ENCODE results near the gene ITPR2.

Gene ITPR2

GRCh38 chr12:26821212-26821701 lies 11.7 kb downstream of the ITPR2 start:
- Mint-ChIP-seq H3K27me3 (no peaks in the 10 kb centered on the region), H3K27ac (peak overlapping the region; percentile 38), H3K4me3 (no peak overlapping the region), H3K4me1 (peaks cover 22% of the 10 kb centered on the region), H3K36me3 (peaks cover 6% of the 10 kb centered on the region), H3K9me3 (no peaks in the 10 kb centered on the region)
- ATAC-seq (ENCODE audit: low read depth) = no peak
- no peak for DNase-seq (ENCODE audit: low spot score in 2 of 2)

DNA sequence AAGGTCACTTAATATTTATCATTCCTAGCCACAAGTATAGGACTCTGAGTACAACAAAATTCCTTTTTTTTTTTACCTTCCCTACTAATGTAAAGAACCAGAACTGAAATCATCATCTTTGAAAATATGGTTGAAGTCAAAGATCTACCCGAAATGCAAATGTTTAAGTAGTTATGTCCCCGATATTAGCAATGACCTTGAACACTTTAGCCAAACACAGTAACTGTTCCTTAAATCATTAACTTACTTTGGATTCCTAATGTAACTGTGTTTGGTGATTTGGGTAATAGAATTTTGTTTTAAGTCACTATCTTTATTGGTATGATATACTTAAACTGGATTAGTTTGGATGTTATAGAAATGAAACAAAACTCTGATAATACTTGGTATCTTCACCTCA lies 14.4 kb downstream of the ITPR2 start:
- ATAC-seq (ENCODE audit: low read depth) (no peak), DNase-seq (ENCODE audit: low spot score in 2 of 2) (no peak)
- Mint-ChIP-seq H3K27me3 (no peaks in the 10 kb centered on the region), H3K27ac (peak overlapping the region; percentile 97), H3K4me3 (no peak overlapping the region), H3K4me1 (peaks cover 20% of the 10 kb centered on the region), H3K36me3 (peaks cover 4% of the 10 kb centered on the region), H3K9me3 (no peaks in the 10 kb centered on the region)

GRCh38 chr12:26818201-26818600 lies 14.8 kb downstream of the ITPR2 start:
- ATAC-seq (ENCODE audit: low read depth) (no peak), DNase-seq (ENCODE audit: low spot score in 2 of 2) (no peak)
- Mint-ChIP-seq H3K36me3 (peaks cover 6% of the 10 kb centered on the region), H3K27me3 (no peaks in the 10 kb centered on the region), H3K9me3 (no peaks in the 10 kb centered on the region), H3K27ac (peak overlapping the region; percentile 97), H3K4me1 (peaks cover 20% of the 10 kb centered on the region), H3K4me3 (no peak overlapping the region)

- peaks cover 19% of the 10 kb centered on the region for H3K4me1 Mint-ChIP-seq
- ATAC-seq (ENCODE audit: low read depth) (peak; percentile 92), DNase-seq (ENCODE audit: low spot score in 2 of 2) (peak in 1 of 2 donors; percentile 14)
- peaks cover 8% of the 10 kb centered on the region for H3K36me3 Mint-ChIP-seq
- H3K27ac Mint-ChIP-seq = peak overlapping the region; percentile 97
- H3K4me3 Mint-ChIP-seq = peak overlapping the region; percentile 62
- H3K9me3 Mint-ChIP-seq = no peaks in the 10 kb centered on the region
- H3K27me3 Mint-ChIP-seq = no peaks in the 10 kb centered on the region
These were observed 15.8 kb downstream of the ITPR2 start for GRCh38 chr12:26817183-26817591.

DNA sequence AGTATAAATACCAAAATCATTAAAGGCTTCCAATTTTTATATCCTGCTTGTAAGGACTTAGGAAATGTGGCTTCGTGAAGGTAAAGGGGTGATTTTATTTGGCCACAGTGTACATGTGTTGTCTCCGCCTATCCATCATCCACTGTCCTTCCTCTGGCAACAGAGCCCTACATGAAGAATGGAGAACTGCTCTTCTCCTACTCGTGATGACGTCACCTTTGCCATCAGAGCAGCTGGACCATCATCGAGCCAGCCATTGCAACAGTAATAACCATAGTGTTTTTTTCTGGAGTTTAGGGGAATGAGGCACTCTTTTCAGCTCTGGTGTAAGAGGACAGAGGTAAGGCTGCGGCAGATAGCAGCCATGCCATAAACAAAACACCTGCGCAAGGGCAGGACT lies 19.2 kb downstream of the ITPR2 start:
- DNase-seq (ENCODE audit: low spot score in 2 of 2) = no peak
- no peaks in the 10 kb centered on the region for H3K9me3 Mint-ChIP-seq
- no peak for ATAC-seq (ENCODE audit: low read depth)
- no peak overlapping the region for H3K27ac Mint-ChIP-seq
- peaks cover 20% of the 10 kb centered on the region for H3K4me1 Mint-ChIP-seq
- no peaks in the 10 kb centered on the region for H3K27me3 Mint-ChIP-seq
- H3K4me3 Mint-ChIP-seq = no peak overlapping the region
- H3K36me3 Mint-ChIP-seq = peaks cover 10% of the 10 kb centered on the region

- H3K36me3 Mint-ChIP-seq = peaks cover 9% of the 10 kb centered on the region
- DNase-seq (ENCODE audit: low spot score in 2 of 2) = no peak
- no peak overlapping the region for H3K27ac Mint-ChIP-seq
- H3K27me3 Mint-ChIP-seq = no peaks in the 10 kb centered on the region
- no peaks in the 10 kb centered on the region for H3K9me3 Mint-ChIP-seq
- H3K4me3 Mint-ChIP-seq = no peak overlapping the region
- peaks cover 16% of the 10 kb centered on the region for H3K4me1 Mint-ChIP-seq
- no peak for ATAC-seq (ENCODE audit: low read depth)
These were observed 22.7 kb downstream of the ITPR2 start for GRCh38 chr12:26810330-26810729.

- Mint-ChIP-seq H3K36me3 (peaks cover 9% of the 10 kb centered on the region), H3K27ac (no peak overlapping the region), H3K4me1 (peaks cover 17% of the 10 kb centered on the region), H3K4me3 (no peak overlapping the region), H3K27me3 (no peaks in the 10 kb centered on the region), H3K9me3 (no peaks in the 10 kb centered on the region)
- ATAC-seq (ENCODE audit: low read depth) (no peak), DNase-seq (ENCODE audit: low spot score in 2 of 2) (no peak)
These were observed 23.2 kb downstream of the ITPR2 start for GRCh38 chr12:26809611-26810285.

DNA sequence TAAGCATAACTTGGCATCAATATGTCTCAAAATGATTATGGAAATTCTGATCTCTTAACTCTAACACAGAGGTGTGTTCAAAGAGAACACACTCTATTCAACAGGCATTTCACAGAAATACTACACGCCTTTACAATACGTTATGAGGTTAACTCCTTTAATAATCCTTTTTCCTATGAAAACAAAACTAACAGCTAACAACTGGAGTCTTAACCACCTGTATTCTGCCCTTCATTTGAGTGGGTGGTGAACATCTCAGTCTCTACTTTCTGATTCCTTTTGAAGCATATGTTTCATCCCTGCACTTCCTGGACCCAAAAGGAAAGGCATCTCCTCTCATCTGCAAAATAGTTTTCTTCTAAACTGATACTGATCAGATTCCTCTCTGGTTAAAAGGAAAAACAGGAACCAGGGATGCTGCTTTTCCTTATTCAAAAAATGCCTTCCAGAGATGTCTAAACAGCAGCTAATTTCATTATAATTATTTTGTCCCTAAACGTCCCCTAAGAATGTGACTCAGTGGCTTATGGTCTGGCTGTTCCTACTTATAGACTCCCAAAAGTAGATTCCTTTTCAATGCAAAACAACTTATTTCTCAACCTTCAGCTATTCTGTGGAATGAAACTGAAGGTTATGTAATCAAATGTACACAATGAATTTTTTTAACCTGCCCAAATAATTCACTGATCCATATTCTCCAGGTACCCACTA lies 24.1 kb downstream of the ITPR2 start:
- Mint-ChIP-seq H3K9me3 (no peaks in the 10 kb centered on the region), H3K27ac (no peak overlapping the region), H3K4me1 (peaks cover 17% of the 10 kb centered on the region), H3K27me3 (no peaks in the 10 kb centered on the region), H3K36me3 (peaks cover 9% of the 10 kb centered on the region), H3K4me3 (no peak overlapping the region)
- DNase-seq (ENCODE audit: low spot score in 2 of 2) (no peak), ATAC-seq (ENCODE audit: low read depth) (no peak)

DNA sequence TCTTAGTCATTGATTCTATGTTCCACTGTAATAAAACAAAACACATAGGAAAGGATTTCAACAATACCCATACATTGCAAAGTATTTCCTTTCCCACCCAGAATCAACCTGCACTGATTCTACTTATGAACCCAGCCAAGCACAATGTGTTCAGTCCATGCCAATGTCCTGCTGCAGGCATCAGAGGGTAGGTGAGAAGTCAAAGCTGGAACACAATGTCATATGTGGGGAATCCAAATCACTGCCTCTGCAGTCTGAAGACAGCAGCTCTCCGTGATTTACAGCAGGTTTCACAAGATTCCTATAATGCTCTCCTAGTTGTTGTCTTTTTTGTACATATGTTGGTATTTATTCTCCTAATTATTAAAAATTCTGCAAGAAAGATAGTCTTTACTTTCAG lies 25.7 kb downstream of the ITPR2 start:
- DNase-seq (ENCODE audit: low spot score in 2 of 2) (no peak), ATAC-seq (ENCODE audit: low read depth) (no peak)
- peaks cover 5% of the 10 kb centered on the region for H3K36me3 Mint-ChIP-seq
- H3K4me3 Mint-ChIP-seq = no peak overlapping the region
- peaks cover 22% of the 10 kb centered on the region for H3K4me1 Mint-ChIP-seq
- no peaks in the 10 kb centered on the region for H3K27me3 Mint-ChIP-seq
- no peak overlapping the region for H3K27ac Mint-ChIP-seq
- H3K9me3 Mint-ChIP-seq = no peaks in the 10 kb centered on the region

GRCh38 chr12:26806556-26806955 lies 26.4 kb downstream of the ITPR2 start:
- Mint-ChIP-seq H3K4me1 (peaks cover 22% of the 10 kb centered on the region), H3K36me3 (peaks cover 5% of the 10 kb centered on the region), H3K4me3 (no peak overlapping the region), H3K27ac (no peak overlapping the region), H3K27me3 (no peaks in the 10 kb centered on the region), H3K9me3 (no peaks in the 10 kb centered on the region)
- ATAC-seq (ENCODE audit: low read depth) (no peak), DNase-seq (ENCODE audit: low spot score in 2 of 2) (no peak)

GRCh38 chr12:26805401-26805971 lies 27.5 kb downstream of the ITPR2 start:
- Mint-ChIP-seq H3K27ac (no peak overlapping the region), H3K4me1 (peaks cover 24% of the 10 kb centered on the region), H3K27me3 (no peaks in the 10 kb centered on the region), H3K9me3 (no peaks in the 10 kb centered on the region), H3K4me3 (no peak overlapping the region), H3K36me3 (peaks cover 10% of the 10 kb centered on the region)
- DNase-seq (ENCODE audit: low spot score in 2 of 2) (no peak), ATAC-seq (ENCODE audit: low read depth) (no peak)

DNA sequence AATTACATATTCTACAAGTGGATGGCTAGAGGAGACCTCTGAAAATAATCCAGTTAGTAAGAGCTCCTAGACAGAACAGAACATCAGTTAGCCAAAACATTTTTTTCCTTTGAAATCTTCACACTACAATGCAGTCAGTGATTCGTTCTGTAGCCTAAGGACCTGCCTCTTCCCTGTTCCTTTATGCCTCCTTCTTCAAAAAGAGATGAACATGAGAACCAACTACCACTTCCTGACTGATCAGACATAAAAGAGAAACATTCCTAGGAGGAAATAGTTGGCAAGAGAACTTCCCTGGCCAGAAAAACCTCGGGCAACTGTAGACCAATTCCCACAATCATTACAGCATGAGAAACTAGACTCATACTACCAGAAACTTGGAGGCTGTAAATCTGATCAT lies 29.4 kb downstream of the ITPR2 start:
- H3K36me3 Mint-ChIP-seq = peaks cover 8% of the 10 kb centered on the region
- no peaks in the 10 kb centered on the region for H3K9me3 Mint-ChIP-seq
- no peaks in the 10 kb centered on the region for H3K27me3 Mint-ChIP-seq
- peaks cover 21% of the 10 kb centered on the region for H3K4me1 Mint-ChIP-seq
- ATAC-seq (ENCODE audit: low read depth) = no peak
- DNase-seq (ENCODE audit: low spot score in 2 of 2) = no peak
- H3K4me3 Mint-ChIP-seq = no peak overlapping the region
- no peak overlapping the region for H3K27ac Mint-ChIP-seq

GRCh38 chr12:26801486-26801885 lies 31.5 kb downstream of the ITPR2 start:
- Mint-ChIP-seq H3K36me3 (peaks cover 5% of the 10 kb centered on the region), H3K4me3 (no peak overlapping the region), H3K27ac (peak overlapping the region; percentile 63), H3K9me3 (no peaks in the 10 kb centered on the region), H3K27me3 (no peaks in the 10 kb centered on the region), H3K4me1 (peaks cover 25% of the 10 kb centered on the region)
- DNase-seq (ENCODE audit: low spot score in 2 of 2) (no peak), ATAC-seq (ENCODE audit: low read depth) (no peak)

DNA sequence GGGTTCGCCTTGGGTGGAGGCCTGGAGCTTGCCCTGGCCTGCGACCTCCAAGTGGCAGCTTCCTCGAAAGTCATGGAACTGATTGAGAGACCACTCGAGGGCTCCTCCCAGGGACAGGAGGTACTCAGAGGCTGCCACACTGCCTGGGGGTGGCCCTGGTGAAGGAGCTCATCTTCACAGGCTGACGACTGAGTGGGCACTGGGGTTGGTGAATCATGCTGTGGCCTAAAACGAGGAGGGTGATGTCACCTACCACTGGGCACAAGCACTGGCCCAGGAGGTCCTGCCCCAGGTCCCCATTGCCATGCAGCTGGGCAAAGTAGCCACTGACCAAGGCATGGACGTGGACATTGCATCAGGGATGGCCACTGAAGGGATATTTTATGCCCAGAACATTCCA lies 32.1 kb downstream of the ITPR2 start:
- DNase-seq (ENCODE audit: low spot score in 2 of 2) = no peak
- H3K36me3 Mint-ChIP-seq = peaks cover 5% of the 10 kb centered on the region
- ATAC-seq (ENCODE audit: low read depth) = no peak

More for the DNA sequence above, 32.1 kb downstream of the ITPR2 start:
- Mint-ChIP-seq H3K9me3 (no peaks in the 10 kb centered on the region), H3K27ac (no peak overlapping the region), H3K4me1 (peaks cover 25% of the 10 kb centered on the region), H3K4me3 (no peak overlapping the region), H3K27me3 (no peaks in the 10 kb centered on the region)

Data from memory B cell (primary cell).